HUES64 (cell line): Measurements from ENCODE around the gene HDAC7. TPM values are rescaled to one million over a fixed set of nuclear protein-coding genes. Genes with fewer than 3 reads are reported as not detected.

Experiments used
- H3K27ac ChIP-seq: 2 replicates; pipeline ENCODE4 v1.7.0; 2013; ENCODE audit warnings: low read depth, low read length, inconsistent platforms
- H3K27me3 ChIP-seq: 2 replicates; pipeline ENCODE4 v1.6.1; 2013; ENCODE audit warnings: mild to moderate bottlenecking, low read length; ENCODE audit not compliant: insufficient read depth
- H3K36me3 ChIP-seq: 2 replicates; pipeline ENCODE4 v1.6.1; 2013; ENCODE audit warnings: mild to moderate bottlenecking, low read length; ENCODE audit not compliant: insufficient read depth
- H3K4me1 ChIP-seq: 2 replicates; pipeline ENCODE4 v1.6.1; 2013; ENCODE audit warnings: mild to moderate bottlenecking, low read length, moderate library complexity; ENCODE audit not compliant: insufficient read depth
- H3K4me3 ChIP-seq: 2 replicates; pipeline ENCODE4 v1.5.1; 2013; ENCODE audit warnings: mild to moderate bottlenecking, low read length, moderate library complexity
- H3K9ac ChIP-seq: 2 replicates; pipeline ENCODE4 v1.6.1; 2013; ENCODE audit warnings: mild to moderate bottlenecking, low read depth, low read length
- H3K9me3 ChIP-seq: 2 replicates; pipeline ENCODE4 v1.6.1; 2013; ENCODE audit warnings: low read depth, low read length; ENCODE audit not compliant: insufficient read depth
- WGBS: fragments of 150-250, 120-280 bp; methylation state at CpG from one replicate; pipeline ENCODE4 v1.1.7; 2013; ENCODE audit warnings: missing lambda C conversion rate; 5-methylcytosine and 5-hydroxymethylcytosine counted together
- polyA plus RNA-seq, 2 experiments: library from polyadenylated mRNA; stranded (reverse); fragments of 50-300 nt; gene quantifications; one replicate each; pipeline ENCODE4 v1.2.3, GENCODE V29; 2013

HDAC7 gene
- polyA plus RNA-seq (2013, experiment 1 of 2), result 47.8 TPM
- polyA plus RNA-seq (2013, experiment 2 of 2), result 52.9 TPM

- H3K4me1 ChIP-seq, result peaks cover 48% of the 10 kb centered on the region
These were observed at the start of gene HDAC7 for GRCh38 chr12:47819896-47820630. HDAC7 (minus strand) TSS chr12:47819903; CDS start chr12:47819785, 118 bp downstream.

DNA sequence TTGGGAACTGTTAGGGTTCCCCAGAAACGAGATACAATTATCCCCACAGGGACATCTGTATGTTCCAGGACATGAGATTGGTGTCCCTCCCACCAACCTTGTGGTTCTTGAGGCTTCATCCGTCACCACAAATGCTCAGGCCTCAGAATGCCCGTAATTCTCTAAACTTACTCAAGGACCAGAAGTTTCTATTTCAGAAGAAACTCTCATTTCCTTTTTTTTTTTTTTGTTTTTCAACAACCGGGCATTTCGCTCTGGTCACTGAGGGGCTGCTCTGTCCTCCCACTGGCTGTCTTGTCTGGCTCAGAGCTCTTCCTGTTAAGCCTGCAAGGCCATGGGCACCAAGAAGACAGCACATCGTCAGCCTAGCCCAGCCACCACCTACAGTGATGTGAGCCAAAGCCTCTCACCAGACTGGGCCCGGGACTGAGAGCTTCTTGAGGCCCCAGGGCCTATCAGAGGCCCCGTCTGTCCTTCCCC lies 48.9 kb upstream of the HDAC7 start:
- Histone ChIP-seq H3K27me3 (no peaks in the 10 kb centered on the region), H3K4me1 (no peaks in the 10 kb centered on the region), H3K36me3 (no peaks in the 10 kb centered on the region), H3K27ac (no peak overlapping the region), H3K9ac (no peak overlapping the region), H3K9me3 (no peaks in the 10 kb centered on the region), H3K4me3 (no peak overlapping the region)
- WGBS, result 90% methylated on average over 8 of the region's 8 CpGs

More at GRCh38 chr12:47819896-47820630, at the start of gene HDAC7:
- H3K9me3 ChIP-seq, result no peaks in the 10 kb centered on the region
- no peaks in the 10 kb centered on the region for H3K27me3 ChIP-seq
- H3K36me3 ChIP-seq, result peaks cover 7% of the 10 kb centered on the region; the same call in 1 of the 2 replicates
- H3K27ac ChIP-seq, result peak within 1 kb of the TSS; percentile 91
- peak within 1 kb of the TSS; percentile 70 for H3K4me3 ChIP-seq
- peak within 1 kb of the TSS; percentile 97 for H3K9ac ChIP-seq
- WGBS, result under 1% methylated on average over 57 of the region's 58 CpGs

- 95% methylated on average over 2 of the region's 2 CpGs for WGBS
- no peaks in the 10 kb centered on the region for H3K9me3 ChIP-seq
- H3K4me3 ChIP-seq, result no peak overlapping the region
- H3K4me1 ChIP-seq, result no peaks in the 10 kb centered on the region
- no peaks in the 10 kb centered on the region for H3K36me3 ChIP-seq
- no peak overlapping the region for H3K27ac ChIP-seq
- H3K9ac ChIP-seq, result no peak overlapping the region
- no peaks in the 10 kb centered on the region for H3K27me3 ChIP-seq
These were observed 48.3 kb upstream of the HDAC7 start for GRCh38 chr12:47868041-47868440.

DNA sequence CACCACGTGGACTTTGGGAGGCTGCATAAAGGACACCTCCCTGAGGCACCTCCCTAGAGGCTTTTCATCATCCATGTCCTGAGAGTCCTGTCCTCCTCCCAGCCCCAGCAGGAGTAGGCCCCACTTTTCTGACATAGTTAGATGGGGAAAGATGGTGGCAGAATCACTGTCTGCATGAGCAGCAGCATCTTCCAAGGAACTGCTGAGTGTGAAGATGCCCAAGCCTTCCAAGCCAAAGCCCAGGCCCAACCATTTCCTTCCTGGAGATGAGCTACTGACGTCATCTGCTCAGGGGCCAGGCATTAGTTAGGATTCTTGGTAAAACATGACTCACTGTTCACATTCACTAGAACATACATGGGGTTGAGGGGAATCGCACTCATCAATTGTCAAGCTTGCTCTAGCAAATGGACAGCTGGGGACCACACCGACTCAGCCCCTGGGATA lies 47.8 kb upstream of the HDAC7 start:
- H3K4me1 ChIP-seq, result no peaks in the 10 kb centered on the region
- no peaks in the 10 kb centered on the region for H3K9me3 ChIP-seq
- WGBS, result 86% methylated on average over 4 of the region's 4 CpGs
- H3K9ac ChIP-seq, result no peak overlapping the region
- H3K4me3 ChIP-seq, result no peak overlapping the region
- no peak overlapping the region for H3K27ac ChIP-seq
- H3K36me3 ChIP-seq, result no peaks in the 10 kb centered on the region
- H3K27me3 ChIP-seq, result no peaks in the 10 kb centered on the region

DNA sequence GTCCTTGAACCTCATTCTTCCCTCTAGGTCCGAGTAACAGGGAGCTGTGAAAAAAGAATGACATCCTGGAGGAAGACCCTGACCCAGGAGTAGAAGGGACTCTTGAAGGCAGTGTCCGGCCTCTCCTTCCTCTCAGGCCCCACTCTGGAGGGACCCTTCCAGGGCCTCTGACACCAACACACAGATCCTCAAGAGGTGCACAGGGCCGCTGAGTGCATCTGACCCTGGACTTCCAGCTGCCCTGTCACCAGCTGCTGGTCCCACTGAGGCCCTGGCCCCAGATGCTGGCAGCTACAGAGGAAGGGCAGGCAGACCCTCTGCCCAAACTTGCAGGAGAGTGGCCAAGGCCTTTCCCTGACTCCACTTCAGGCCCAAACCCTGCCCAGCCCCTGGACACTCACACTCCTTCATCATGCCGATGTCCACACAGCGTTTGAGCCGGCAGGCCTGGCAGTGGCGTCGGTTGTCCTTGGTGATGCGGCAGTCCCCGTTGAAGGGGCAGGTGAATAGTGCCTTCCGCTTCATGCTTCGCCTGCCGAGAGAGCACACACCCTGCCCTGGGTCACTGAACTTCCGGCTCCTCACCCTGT lies 45.0 kb upstream of the HDAC7 start:
- no peaks in the 10 kb centered on the region for H3K4me1 ChIP-seq
- WGBS, result 96% methylated on average over 14 of the region's 14 CpGs
- no peaks in the 10 kb centered on the region for H3K27me3 ChIP-seq
- no peak overlapping the region for H3K9ac ChIP-seq
- no peaks in the 10 kb centered on the region for H3K36me3 ChIP-seq
- H3K27ac ChIP-seq, result no peak overlapping the region
- no peaks in the 10 kb centered on the region for H3K9me3 ChIP-seq
- no peak overlapping the region for H3K4me3 ChIP-seq

DNA sequence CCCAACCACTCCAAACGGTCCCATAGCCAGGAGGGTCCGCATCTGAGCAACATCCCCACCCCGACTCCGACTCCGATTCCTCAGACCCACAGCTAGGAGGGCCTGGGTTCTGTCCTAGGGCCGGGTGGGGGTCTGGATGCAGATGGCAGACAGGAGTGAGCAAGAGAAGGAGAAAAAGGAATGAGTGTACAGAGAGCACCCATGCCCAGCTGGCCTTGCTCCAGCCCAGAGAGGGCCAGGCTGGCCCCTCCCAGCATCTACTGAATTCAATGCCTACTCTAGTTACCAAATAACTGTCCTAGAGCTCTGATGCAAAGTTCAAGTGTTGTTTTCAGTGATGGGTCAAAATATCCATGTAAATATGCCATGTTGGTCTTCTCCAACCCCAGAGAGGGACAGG lies 44.3 kb upstream of the HDAC7 start:
- H3K9ac ChIP-seq, result no peak overlapping the region
- H3K27ac ChIP-seq, result no peak overlapping the region
- no peaks in the 10 kb centered on the region for H3K4me1 ChIP-seq
- 89% methylated on average over 6 of the region's 6 CpGs for WGBS
- H3K9me3 ChIP-seq, result no peaks in the 10 kb centered on the region
- peaks cover 3% of the 10 kb centered on the region; the same call in 1 of the 2 replicates for H3K27me3 ChIP-seq
- no peak overlapping the region for H3K4me3 ChIP-seq
- no peaks in the 10 kb centered on the region for H3K36me3 ChIP-seq

- Histone ChIP-seq H3K4me3 (no peak overlapping the region), H3K27me3 (peaks cover 3% of the 10 kb centered on the region; the same call in 1 of the 2 replicates), H3K9ac (no peak overlapping the region), H3K9me3 (no peaks in the 10 kb centered on the region), H3K27ac (no peak overlapping the region), H3K36me3 (no peaks in the 10 kb centered on the region), H3K4me1 (no peaks in the 10 kb centered on the region)
- 91% methylated on average over 7 of the region's 7 CpGs for WGBS
These were observed 43.8 kb upstream of the HDAC7 start for GRCh38 chr12:47863467-47863866.

DNA sequence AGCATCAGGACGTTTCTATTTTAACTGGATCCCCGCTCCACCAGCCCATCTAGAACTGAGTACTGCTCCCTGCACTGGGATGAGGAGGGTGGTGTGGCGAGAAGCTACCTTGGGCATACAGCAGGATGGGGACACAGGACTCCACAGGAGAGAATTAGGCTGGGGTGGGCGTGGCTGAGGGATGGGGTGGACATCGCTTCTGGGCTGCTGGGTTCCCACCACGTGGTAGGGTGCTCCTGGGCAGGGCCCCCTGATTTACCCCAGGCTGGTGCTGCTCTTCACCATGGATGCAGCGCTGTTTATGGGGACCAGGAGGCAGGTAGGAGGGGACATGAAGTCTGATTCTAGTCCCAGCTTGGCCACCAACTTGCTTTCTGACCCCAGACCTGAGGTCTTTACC lies 43.2 kb upstream of the HDAC7 start:
- WGBS, result 91% methylated on average over 7 of the region's 7 CpGs
- Histone ChIP-seq H3K27me3 (peaks cover 3% of the 10 kb centered on the region; the same call in 1 of the 2 replicates), H3K4me3 (no peak overlapping the region), H3K4me1 (no peaks in the 10 kb centered on the region), H3K9ac (no peak overlapping the region), H3K9me3 (no peaks in the 10 kb centered on the region), H3K27ac (no peak overlapping the region), H3K36me3 (no peaks in the 10 kb centered on the region)

GRCh38 chr12:47862167-47862750 lies 42.6 kb upstream of the HDAC7 start:
- Histone ChIP-seq H3K4me3 (no peak overlapping the region), H3K27ac (no peak overlapping the region), H3K4me1 (no peaks in the 10 kb centered on the region), H3K27me3 (peaks cover 3% of the 10 kb centered on the region; the same call in 1 of the 2 replicates), H3K9me3 (no peaks in the 10 kb centered on the region), H3K36me3 (no peaks in the 10 kb centered on the region), H3K9ac (no peak overlapping the region)
- WGBS, result 90% methylated on average over 4 of the region's 5 CpGs

DNA sequence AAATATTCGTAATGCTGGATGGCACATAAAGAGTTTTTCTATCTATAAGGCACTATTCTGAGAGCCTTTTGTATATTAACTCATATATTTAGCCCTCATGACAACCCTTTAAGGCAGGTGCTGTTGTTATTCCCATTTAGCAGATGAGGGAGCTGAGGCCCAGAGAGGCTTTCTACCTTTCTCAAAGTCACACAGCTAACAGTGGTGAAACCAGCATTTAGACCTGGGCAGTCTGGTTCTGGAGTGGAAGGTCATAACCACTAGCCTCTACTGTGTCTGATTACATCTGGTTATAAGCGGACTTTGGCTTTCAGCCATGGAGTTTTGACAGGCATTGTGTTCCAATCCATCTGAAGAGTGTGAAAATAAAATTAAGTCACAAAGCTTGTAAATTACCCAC lies 41.2 kb upstream of the HDAC7 start:
- H3K27me3 ChIP-seq, result peaks cover 3% of the 10 kb centered on the region; the same call in 1 of the 2 replicates
- no peak overlapping the region for H3K27ac ChIP-seq
- H3K9ac ChIP-seq, result no peak overlapping the region
- no peak overlapping the region for H3K4me3 ChIP-seq
- WGBS, result 83% methylated on average over 1 of the region's 2 CpGs
- no peaks in the 10 kb centered on the region for H3K4me1 ChIP-seq
- no peaks in the 10 kb centered on the region for H3K36me3 ChIP-seq
- no peaks in the 10 kb centered on the region for H3K9me3 ChIP-seq

GRCh38 chr12:47860279-47860841 lies 40.7 kb upstream of the HDAC7 start:
- no peak overlapping the region for H3K9ac ChIP-seq
- no peak overlapping the region for H3K27ac ChIP-seq
- H3K27me3 ChIP-seq, result peaks cover 3% of the 10 kb centered on the region; the same call in 1 of the 2 replicates
- WGBS, result 92% methylated on average over 7 of the region's 7 CpGs
- H3K4me1 ChIP-seq, result no peaks in the 10 kb centered on the region
- no peak overlapping the region for H3K4me3 ChIP-seq
- no peaks in the 10 kb centered on the region for H3K36me3 ChIP-seq
- no peaks in the 10 kb centered on the region for H3K9me3 ChIP-seq
